ENCODE measurements around the gene MYO1D.

Gene MYO1D

DNA sequence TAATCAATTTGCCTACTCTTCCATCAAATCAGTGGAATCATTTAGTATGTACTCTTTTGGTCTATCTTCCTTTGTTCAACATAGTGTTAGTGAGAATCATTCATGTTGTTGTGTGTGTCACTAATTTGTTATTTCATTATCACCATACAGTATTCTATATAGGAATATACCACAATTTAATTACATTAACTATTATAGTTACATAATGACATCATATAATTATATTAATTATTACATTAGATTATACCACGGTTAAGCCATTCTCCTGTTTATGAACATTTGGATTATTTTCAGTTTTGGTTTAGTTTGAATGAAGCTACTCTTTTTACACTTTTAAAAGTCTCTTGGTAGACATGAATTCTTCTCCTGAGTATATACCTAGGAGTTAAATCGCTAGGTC is 40.4 kb downstream of the MYO1D start:
- DNase-seq = no peak
- Histone ChIP-seq H3K36me3 (replicated peaks) (no peaks in the 10 kb centered on the region), H3K27ac (no peak overlapping the region), H3K27me3 (replicated peaks) (no peaks in the 10 kb centered on the region), H3K4me3 (ENCODE audit: low read depth, low read length) (no peak overlapping the region)
- TF ChIP-seq, protein P1, sequence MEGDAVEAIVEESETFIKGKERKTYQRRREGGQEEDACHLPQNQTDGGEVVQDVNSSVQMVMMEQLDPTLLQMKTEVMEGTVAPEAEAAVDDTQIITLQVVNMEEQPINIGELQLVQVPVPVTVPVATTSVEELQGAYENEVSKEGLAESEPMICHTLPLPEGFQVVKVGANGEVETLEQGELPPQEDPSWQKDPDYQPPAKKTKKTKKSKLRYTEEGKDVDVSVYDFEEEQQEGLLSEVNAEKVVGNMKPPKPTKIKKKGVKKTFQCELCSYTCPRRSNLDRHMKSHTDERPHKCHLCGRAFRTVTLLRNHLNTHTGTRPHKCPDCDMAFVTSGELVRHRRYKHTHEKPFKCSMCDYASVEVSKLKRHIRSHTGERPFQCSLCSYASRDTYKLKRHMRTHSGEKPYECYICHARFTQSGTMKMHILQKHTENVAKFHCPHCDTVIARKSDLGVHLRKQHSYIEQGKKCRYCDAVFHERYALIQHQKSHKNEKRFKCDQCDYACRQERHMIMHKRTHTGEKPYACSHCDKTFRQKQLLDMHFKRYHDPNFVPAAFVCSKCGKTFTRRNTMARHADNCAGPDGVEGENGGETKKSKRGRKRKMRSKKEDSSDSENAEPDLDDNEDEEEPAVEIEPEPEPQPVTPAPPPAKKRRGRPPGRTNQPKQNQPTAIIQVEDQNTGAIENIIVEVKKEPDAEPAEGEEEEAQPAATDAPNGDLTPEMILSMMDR (IDR thresholded peaks at IDR 0.05; ENCODE audit: low read depth, low read length, missing control alignments) = no peak
- in situ Hi-C loops (cut with HindIII; ENCODE audit: low pct_ligation_motif_present, low sequenced_read_pairs) = no loop called here

DNA sequence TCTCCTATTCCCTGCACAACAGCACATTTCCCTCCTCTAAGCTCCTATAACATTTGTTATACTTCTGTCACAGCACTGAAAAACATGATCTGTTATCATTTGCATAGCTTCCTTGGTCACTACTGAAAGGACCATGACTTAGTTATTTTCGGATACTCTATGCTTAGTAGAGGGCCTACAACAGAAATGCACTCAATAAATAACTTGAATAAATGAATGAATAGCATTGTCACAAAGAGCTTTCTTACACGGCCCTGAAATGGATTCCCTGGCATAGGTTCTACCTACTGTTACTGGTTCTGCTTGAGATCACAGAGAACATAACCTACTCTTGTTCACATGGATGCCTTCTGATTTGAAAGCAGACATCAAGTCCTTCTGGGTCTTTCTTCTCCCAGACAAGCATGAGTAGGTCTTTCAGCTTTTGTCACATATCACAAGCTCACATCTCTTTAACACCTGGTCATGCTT is 41.6 kb downstream of the MYO1D start:
- TF ChIP-seq, protein P1 (IDR thresholded peaks at IDR 0.05; ENCODE audit: low read depth, low read length, missing control alignments) = no peak

DNA sequence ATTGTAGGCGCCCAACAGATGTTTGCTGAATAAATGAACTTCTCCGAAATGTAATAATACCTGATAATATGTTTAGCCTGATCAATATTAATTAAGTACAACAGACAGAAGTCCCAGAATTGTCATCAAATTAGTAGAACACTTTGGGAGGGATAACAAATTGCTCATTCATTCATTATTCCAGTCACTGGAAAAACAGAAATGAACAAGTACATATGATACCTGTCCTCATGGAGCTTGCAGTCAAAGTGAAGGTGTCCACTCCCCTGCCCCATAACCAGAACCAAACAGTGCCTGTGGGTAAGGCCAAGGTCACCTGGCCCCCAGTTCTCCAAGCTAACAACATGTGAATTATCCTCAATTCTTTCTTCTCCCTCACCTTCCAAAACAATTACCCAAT is 42.8 kb downstream of the MYO1D start:
- Histone ChIP-seq H3K27ac (no peak overlapping the region), H3K4me3 (ENCODE audit: low read depth, low read length) (no peak overlapping the region), H3K36me3 (replicated peaks) (no peaks in the 10 kb centered on the region), H3K27me3 (replicated peaks) (no peaks in the 10 kb centered on the region)
- TF ChIP-seq, protein P1 (IDR thresholded peaks at IDR 0.05; ENCODE audit: low read depth, low read length, missing control alignments) = no peak
- DNase-seq = no peak
- in situ Hi-C loops (cut with HindIII; ENCODE audit: low pct_ligation_motif_present, low sequenced_read_pairs) = no loop called here

More for the DNA sequence above, 41.6 kb downstream of the MYO1D start:
- H3K27ac ChIP-seq = no peak overlapping the region
- H3K36me3 ChIP-seq (replicated peaks) = no peaks in the 10 kb centered on the region
- no peak overlapping the region for H3K4me3 ChIP-seq (ENCODE audit: low read depth, low read length)
- in situ Hi-C loops (cut with HindIII; ENCODE audit: low pct_ligation_motif_present, low sequenced_read_pairs) = no loop called here
- DNase-seq = no peak
- no peaks in the 10 kb centered on the region for H3K27me3 ChIP-seq (replicated peaks)

DNA sequence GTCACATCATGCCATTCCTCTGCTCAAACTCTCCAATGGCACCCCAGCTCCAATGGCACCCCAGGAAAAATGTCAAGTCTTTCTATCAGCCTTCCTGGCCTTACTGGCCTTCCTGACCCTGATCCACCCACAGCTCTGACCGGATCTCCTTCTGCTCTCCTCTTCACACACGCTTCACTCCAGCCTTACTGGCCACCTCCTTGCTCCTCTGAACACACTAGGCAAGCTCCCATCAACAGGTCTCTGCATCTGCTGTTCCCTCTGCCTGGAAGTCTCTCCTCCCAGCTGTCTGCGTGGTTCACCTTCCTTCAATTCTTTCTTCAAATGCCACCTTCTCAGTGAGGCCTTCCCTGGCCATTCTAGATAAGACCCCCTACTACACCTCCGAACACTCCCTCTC is 43.4 kb downstream of the MYO1D start:
- Histone ChIP-seq H3K36me3 (replicated peaks) (no peaks in the 10 kb centered on the region), H3K4me3 (ENCODE audit: low read depth, low read length) (no peak overlapping the region), H3K27ac (no peak overlapping the region), H3K27me3 (replicated peaks) (no peaks in the 10 kb centered on the region)
- DNase-seq = no peak
- TF ChIP-seq, protein P1 (IDR thresholded peaks at IDR 0.05; ENCODE audit: low read depth, low read length, missing control alignments) = no peak
- in situ Hi-C loops (cut with HindIII; ENCODE audit: low pct_ligation_motif_present, low sequenced_read_pairs) = no loop called here

DNA sequence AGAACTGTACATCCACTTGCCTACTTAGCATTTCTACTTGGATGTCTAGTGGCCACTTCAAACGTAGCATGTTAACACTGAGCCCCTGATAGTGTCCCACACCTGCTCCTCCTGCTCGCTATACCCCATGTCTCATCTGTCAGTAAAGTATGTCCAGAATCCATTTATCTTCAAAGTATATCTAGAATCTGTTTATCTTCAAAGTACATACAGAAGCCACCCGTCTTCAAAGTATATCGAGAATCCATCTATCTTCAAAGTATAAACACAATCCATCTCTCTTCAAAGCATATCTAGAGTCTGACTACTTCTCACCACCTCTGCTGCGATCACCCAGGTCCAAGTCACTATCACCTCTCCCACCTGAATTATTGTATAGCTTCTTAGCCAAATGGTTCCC is 43.8 kb downstream of the MYO1D start:
- Histone ChIP-seq H3K27ac (no peak overlapping the region), H3K27me3 (replicated peaks) (no peaks in the 10 kb centered on the region), H3K36me3 (replicated peaks) (no peaks in the 10 kb centered on the region), H3K4me3 (ENCODE audit: low read depth, low read length) (no peak overlapping the region)
- in situ Hi-C loops (cut with HindIII; ENCODE audit: low pct_ligation_motif_present, low sequenced_read_pairs) = no loop called here
- TF ChIP-seq, protein P1 (IDR thresholded peaks at IDR 0.05; ENCODE audit: low read depth, low read length, missing control alignments) = no peak
- DNase-seq = no peak

DNA sequence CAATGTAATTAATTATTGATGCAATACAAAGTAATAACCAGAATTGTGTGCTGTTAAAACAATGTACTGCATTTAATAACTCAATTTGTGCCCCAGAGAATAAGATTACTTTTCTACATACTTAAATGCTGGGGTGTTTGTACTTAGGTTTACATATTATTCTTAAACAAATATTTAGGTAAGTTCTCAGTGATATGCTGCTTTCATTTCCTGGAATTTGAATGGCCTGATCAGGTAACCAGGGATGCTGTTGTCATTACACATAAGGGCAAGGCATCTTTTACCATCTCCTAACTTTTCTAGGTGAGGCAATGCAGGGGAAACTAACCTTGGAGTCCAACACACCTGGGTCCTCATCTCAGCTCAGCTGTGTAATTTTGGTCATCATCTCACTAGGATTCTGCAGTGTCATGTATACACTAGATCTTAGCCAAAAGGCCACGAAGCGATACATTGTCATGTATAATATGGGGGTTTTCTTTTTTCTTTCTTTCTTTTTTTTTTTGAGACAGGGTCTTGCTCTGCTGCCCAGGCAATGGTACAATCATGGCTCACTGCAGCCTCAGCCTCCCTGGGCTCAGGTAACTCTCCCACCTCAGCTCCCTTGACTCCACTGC is 45.2 kb downstream of the MYO1D start:
- TF ChIP-seq, protein P1 (IDR thresholded peaks at IDR 0.05; ENCODE audit: low read depth, low read length, missing control alignments) = no peak
- DNase-seq = no peak
- Histone ChIP-seq H3K4me3 (ENCODE audit: low read depth, low read length) (no peak overlapping the region), H3K27ac (no peak overlapping the region), H3K36me3 (replicated peaks) (no peaks in the 10 kb centered on the region), H3K27me3 (replicated peaks) (no peaks in the 10 kb centered on the region)
- in situ Hi-C loops (cut with HindIII; ENCODE audit: low pct_ligation_motif_present, low sequenced_read_pairs) = no loop called here

Measured in brain microvascular endothelial cell (primary cell).